Stimulated activated naive CD8-positive, alpha-beta T cell treated with anti-CD3 and anti-CD28 coated beads, Interleukin-15, Interleukin-2, amounts not matched to agents 100 ng/mL and 50 ng/mL, for 24 hours (primary cell): ENCODE data around the gene ZNF687.
"Not testable (repeated sequence)": the region's sequence is repeated elsewhere in the genome, so short reads cannot be mapped to it uniquely, and the experiment has no call there.

Experiments used
- H3K27ac Mint-ChIP-seq: one replicate; pipeline ENCODE4 v1.8.0; 2021; ENCODE audit warnings: mild to moderate bottlenecking, mixed read lengths
- H3K27me3 Mint-ChIP-seq: one replicate; pipeline ENCODE4 v1.8.0; 2021; ENCODE audit warnings: mixed read lengths
- H3K36me3 Mint-ChIP-seq: one replicate; pipeline ENCODE4 v1.8.0; 2021; ENCODE audit warnings: low read depth, mixed read lengths
- H3K4me1 Mint-ChIP-seq: one replicate; pipeline ENCODE4 v1.8.0; 2021; ENCODE audit warnings: low read depth, mixed read lengths
- H3K4me3 Mint-ChIP-seq: one replicate; pipeline ENCODE4 v1.8.0; 2021; ENCODE audit warnings: mild to moderate bottlenecking, mixed read lengths
- H3K9me3 Mint-ChIP-seq: one replicate; pipeline ENCODE4 v1.8.0; 2021; ENCODE audit warnings: mixed read lengths

ZNF687 gene

GRCh38 chr1:151266821-151267220 is 15.3 kb upstream of the ZNF687 start:
- no peak overlapping the region for H3K4me3 Mint-ChIP-seq
- H3K4me1 Mint-ChIP-seq, result no peaks in the 10 kb centered on the region
- no peaks in the 10 kb centered on the region for H3K27me3 Mint-ChIP-seq
- H3K9me3 Mint-ChIP-seq, result no peaks in the 10 kb centered on the region
- no peak overlapping the region for H3K27ac Mint-ChIP-seq
- H3K36me3 Mint-ChIP-seq, result peaks cover 67% of the 10 kb centered on the region

GRCh38 chr1:151267760-151268159 is 14.3 kb upstream of the ZNF687 start:
- H3K27ac Mint-ChIP-seq, result no peak overlapping the region
- peaks cover 64% of the 10 kb centered on the region for H3K36me3 Mint-ChIP-seq
- no peaks in the 10 kb centered on the region for H3K9me3 Mint-ChIP-seq
- no peak overlapping the region for H3K4me3 Mint-ChIP-seq
- H3K27me3 Mint-ChIP-seq, result no peaks in the 10 kb centered on the region
- H3K4me1 Mint-ChIP-seq, result no peaks in the 10 kb centered on the region

- no peaks in the 10 kb centered on the region for H3K9me3 Mint-ChIP-seq
Observed at GRCh38 chr1:151273924-151274466, 8.1 kb upstream of the ZNF687 start.

GRCh38 chr1:151275341-151275740 is 6.8 kb upstream of the ZNF687 start:
- H3K27me3 Mint-ChIP-seq, H3K4me3 Mint-ChIP-seq, H3K9me3 Mint-ChIP-seq, H3K27ac Mint-ChIP-seq: not testable (repeated sequence)
- H3K36me3 Mint-ChIP-seq, result peaks cover 20% of the 10 kb centered on the region
- peaks cover 33% of the 10 kb centered on the region for H3K4me1 Mint-ChIP-seq

More at GRCh38 chr1:151273924-151274466, 8.1 kb upstream of the ZNF687 start:
- peaks cover 25% of the 10 kb centered on the region for H3K36me3 Mint-ChIP-seq
- H3K4me1 Mint-ChIP-seq, result peaks cover 25% of the 10 kb centered on the region
- no peaks in the 10 kb centered on the region for H3K27me3 Mint-ChIP-seq
- H3K4me3 Mint-ChIP-seq, result no peak overlapping the region
- no peak overlapping the region for H3K27ac Mint-ChIP-seq

GRCh38 chr1:151277249-151277648 is 4.8 kb upstream of the ZNF687 start:
- Mint-ChIP-seq H3K9me3 (no peaks in the 10 kb centered on the region), H3K27ac (peak overlapping the region; percentile 83), H3K4me1 (peaks cover 38% of the 10 kb centered on the region), H3K27me3 (no peaks in the 10 kb centered on the region), H3K4me3 (peak overlapping the region; percentile 37), H3K36me3 (peaks cover 12% of the 10 kb centered on the region)

GRCh38 chr1:151281225-151281968 is 702 bp upstream of the ZNF687 start:
- H3K4me1 Mint-ChIP-seq, result peaks cover 56% of the 10 kb centered on the region
- peak overlapping the region; percentile 97 for H3K4me3 Mint-ChIP-seq
- H3K36me3 Mint-ChIP-seq, result peaks cover 3% of the 10 kb centered on the region
- H3K9me3 Mint-ChIP-seq, result no peaks in the 10 kb centered on the region
- no peaks in the 10 kb centered on the region for H3K27me3 Mint-ChIP-seq
- H3K27ac Mint-ChIP-seq, result peak overlapping the region; percentile 99

GRCh38 chr1:151282883-151283725 is 1.0 kb downstream of the ZNF687 start:
- Mint-ChIP-seq H3K4me3 (peak overlapping the region; percentile 97), H3K36me3 (peaks cover 10% of the 10 kb centered on the region), H3K9me3 (no peaks in the 10 kb centered on the region), H3K27me3 (no peaks in the 10 kb centered on the region), H3K4me1 (peaks cover 39% of the 10 kb centered on the region), H3K27ac (peak overlapping the region; percentile 80)

- Mint-ChIP-seq H3K36me3 (peaks cover 19% of the 10 kb centered on the region), H3K27me3 (no peaks in the 10 kb centered on the region), H3K4me1 (peaks cover 37% of the 10 kb centered on the region), H3K27ac (peak overlapping the region; percentile 80), H3K4me3 (peak overlapping the region; percentile 97), H3K9me3 (no peaks in the 10 kb centered on the region)
Observed at GRCh38 chr1:151284013-151284577, 2.0 kb downstream of the ZNF687 start.

GRCh38 chr1:151286619-151287340 is 4.7 kb downstream of the ZNF687 start:
- no peak overlapping the region for H3K27ac Mint-ChIP-seq
- peaks cover 25% of the 10 kb centered on the region for H3K4me1 Mint-ChIP-seq
- H3K4me3 Mint-ChIP-seq, result no peak overlapping the region
- H3K9me3 Mint-ChIP-seq, result no peaks in the 10 kb centered on the region
- peaks cover 25% of the 10 kb centered on the region for H3K36me3 Mint-ChIP-seq
- H3K27me3 Mint-ChIP-seq, result no peaks in the 10 kb centered on the region

- H3K27me3 Mint-ChIP-seq, result no peaks in the 10 kb centered on the region
- no peak overlapping the region for H3K27ac Mint-ChIP-seq
- peaks cover 25% of the 10 kb centered on the region for H3K36me3 Mint-ChIP-seq
- H3K4me3 Mint-ChIP-seq, result no peak overlapping the region
- no peaks in the 10 kb centered on the region for H3K9me3 Mint-ChIP-seq
- H3K4me1 Mint-ChIP-seq, result peaks cover 25% of the 10 kb centered on the region
Observed at GRCh38 chr1:151287341-151287699, 5.2 kb downstream of the ZNF687 start.

GRCh38 chr1:151287767-151288500 is 5.8 kb downstream of the ZNF687 start:
- H3K4me1 Mint-ChIP-seq, result peaks cover 24% of the 10 kb centered on the region
- no peaks in the 10 kb centered on the region for H3K9me3 Mint-ChIP-seq
- H3K4me3 Mint-ChIP-seq, result no peak overlapping the region
- no peaks in the 10 kb centered on the region for H3K27me3 Mint-ChIP-seq
- no peak overlapping the region for H3K27ac Mint-ChIP-seq
- peaks cover 30% of the 10 kb centered on the region for H3K36me3 Mint-ChIP-seq

- Mint-ChIP-seq H3K4me3 (no peak overlapping the region), H3K4me1 (peaks cover 18% of the 10 kb centered on the region), H3K9me3 (no peaks in the 10 kb centered on the region)
Observed at GRCh38 chr1:151288502-151288901, 6.4 kb downstream of the ZNF687 start.

GRCh38 chr1:151289080-151289935 is 7.2 kb downstream of the ZNF687 start:
- no peak overlapping the region for H3K4me3 Mint-ChIP-seq
- H3K27ac Mint-ChIP-seq, result no peak overlapping the region
- no peaks in the 10 kb centered on the region for H3K9me3 Mint-ChIP-seq
- H3K36me3 Mint-ChIP-seq, result peaks cover 37% of the 10 kb centered on the region
- peaks cover 10% of the 10 kb centered on the region for H3K4me1 Mint-ChIP-seq
- no peaks in the 10 kb centered on the region for H3K27me3 Mint-ChIP-seq

More at GRCh38 chr1:151288502-151288901, 6.4 kb downstream of the ZNF687 start:
- H3K36me3 Mint-ChIP-seq, result peaks cover 31% of the 10 kb centered on the region
- H3K27ac Mint-ChIP-seq, result peak overlapping the region; percentile 43
- H3K27me3 Mint-ChIP-seq, result no peaks in the 10 kb centered on the region
